GM12865 (cell line): ENCODE results near the gene VAV3.

Experiments
- DNase-seq: peaks from one replicate; pipeline ENCODE4 v3.0.0; 2010; ENCODE audit warnings: low read depth
- H3K4me3 ChIP-seq: 2 replicates; pipeline ENCODE4 v1.5.1; 2011; ENCODE audit warnings: mild to moderate bottlenecking, low read depth, low read length, control low read depth
- CTCF ChIP-seq: IDR thresholded peaks from 2 replicates; pipeline ENCODE4 v1.5.1; 2011; ENCODE audit warnings: low read length, control low read depth, low read depth, inconsistent platforms; ENCODE audit not compliant: insufficient read depth; ENCODE audit errors: missing control alignments

The VAV3 gene

GRCh38 chr1:107877745-107878144 is 87.2 kb downstream of the VAV3 start:
- DNase-seq: no peak
- H3K4me3 ChIP-seq: no peak overlapping the region
- no peak for TF ChIP-seq CTCF

- no peak overlapping the region for H3K4me3 ChIP-seq
- no peak for TF ChIP-seq CTCF
- DNase-seq: no peak
These were observed 87.9 kb downstream of the VAV3 start for GRCh38 chr1:107877092-107877491.

- H3K4me3 ChIP-seq: no peak overlapping the region
- no peak for TF ChIP-seq CTCF
- DNase-seq: no peak
These were observed 89.3 kb downstream of the VAV3 start for GRCh38 chr1:107875689-107876088.

DNA sequence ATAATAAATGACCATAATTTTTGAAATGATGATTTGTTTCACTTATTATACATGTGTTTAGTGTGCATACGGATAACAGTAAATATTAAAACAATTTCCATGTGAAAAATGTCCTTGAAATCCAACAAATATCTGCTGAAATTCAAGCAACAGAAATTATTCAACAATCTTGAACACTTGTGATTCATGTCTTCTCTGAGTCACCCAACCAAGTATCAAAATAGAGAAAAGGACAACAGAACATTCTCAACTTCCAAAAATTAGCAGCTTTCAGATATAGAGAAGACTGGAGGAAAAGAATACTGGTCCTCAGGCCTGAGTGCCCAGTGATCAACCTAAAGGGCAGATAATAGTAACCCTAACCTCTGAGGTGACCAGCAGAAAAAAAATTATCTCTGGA is 90.8 kb downstream of the VAV3 start:
- TF ChIP-seq CTCF: no peak
- no peak overlapping the region for H3K4me3 ChIP-seq
- no peak for DNase-seq

GRCh38 chr1:107871687-107872395 is 93.1 kb downstream of the VAV3 start:
- no peak for DNase-seq
- H3K4me3 ChIP-seq: no peak overlapping the region
- no peak for TF ChIP-seq CTCF

- no peak overlapping the region for H3K4me3 ChIP-seq
- no peak for TF ChIP-seq CTCF
- peak; percentile 45 for DNase-seq
These were observed 93.7 kb downstream of the VAV3 start for GRCh38 chr1:107871259-107871658.

- no peak overlapping the region for H3K4me3 ChIP-seq
- DNase-seq: no peak
- no peak for TF ChIP-seq CTCF
These were observed 94.3 kb downstream of the VAV3 start for GRCh38 chr1:107870696-107871095.
